ENCODE measurements around the gene LYZL4. TPM values are rescaled to one million over a fixed set of nuclear protein-coding genes. Genes with fewer than 3 reads are reported as not detected.

The LYZL4 gene
- total and polyA plus RNA-seq, 2 of the 4 experiments (the other 2 are of a cell fraction): not detected

DNA sequence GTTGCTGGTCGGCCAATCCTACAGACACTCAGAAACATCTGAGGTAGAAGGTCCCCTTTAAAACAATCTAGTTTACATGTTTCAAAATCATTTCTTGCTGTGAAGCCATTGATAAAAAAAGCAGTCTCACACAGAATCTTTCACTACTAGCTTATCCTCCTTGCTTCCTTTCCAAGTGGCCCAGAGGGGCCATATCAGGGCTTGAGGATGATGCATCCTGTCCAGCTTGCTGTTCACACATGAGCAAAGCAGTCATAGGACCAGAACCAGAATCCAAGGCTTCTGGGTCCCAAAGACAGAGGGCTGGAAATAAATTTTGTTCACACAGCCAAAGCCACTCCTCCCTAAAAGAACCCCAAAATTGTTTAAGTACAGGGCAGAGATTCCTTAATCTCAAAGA, 9.2 kb upstream of the LYZL4 start:
- Histone ChIP-seq H3K27me3 (ENCODE audit: control insufficient read depth, insufficient read depth, low read length) (no peaks in the 10 kb centered on the region), H2AFZ (replicated peaks; ENCODE audit: low read length, poor library complexity) (no peak overlapping the region), H4K91ac (ENCODE audit: insufficient read depth, low read depth, low read length) (no peak overlapping the region), H3K9me3 (ENCODE audit: control insufficient read depth, insufficient read depth, low read length) (no peaks in the 10 kb centered on the region), H3K9me1 (ENCODE audit: insufficient read depth, low read length) (no peaks in the 10 kb centered on the region), H3K36me3 (ENCODE audit: control insufficient read depth, insufficient read depth, low read length) (no peaks in the 10 kb centered on the region), H3K79me1 (ENCODE audit: low read depth in 1 of 2, low read length in 2 of 2) (no peaks in the 10 kb centered on the region), H3K4me2 (ENCODE audit: low read depth, low read length) (no peak overlapping the region), H3K18ac (ENCODE audit: low read depth, low read length) (no peak overlapping the region), H4K5ac (ENCODE audit: low read depth, low read length) (no peak overlapping the region), H3K56ac (ENCODE audit: extremely low read depth, insufficient read depth, low read length) (no peak overlapping the region), H3K27ac (ENCODE audit: insufficient read depth, low read length) (no peak overlapping the region), H2BK15ac (ENCODE audit: low read depth, low read length) (no peak overlapping the region), H2BK20ac (ENCODE audit: low read depth, low read length) (no peak overlapping the region), H3K14ac (replicated peaks; ENCODE audit: low read depth, low read length) (no peak overlapping the region), H2AK9ac (replicated peaks; ENCODE audit: low read depth, low read length, poor library complexity) (no peak overlapping the region), H2AK5ac (ENCODE audit: low read depth, low read length) (no peak overlapping the region), H3K23ac (ENCODE audit: low read depth, low read length) (no peak overlapping the region), H3K4me3 (ENCODE audit: insufficient read depth, low read depth, low read length) (no peak overlapping the region), H4K20me1 (ENCODE audit: insufficient read depth, low read length) (no peaks in the 10 kb centered on the region), H3K9ac (ENCODE audit: low read depth, low read length) (no peak overlapping the region), H4K8ac (ENCODE audit: low read depth in 2 of 2, low read length in 2 of 2) (no peak overlapping the region), H3K4me1 (ENCODE audit: control insufficient read depth, insufficient read depth, low read length) (no peaks in the 10 kb centered on the region), H2BK120ac (ENCODE audit: low read depth, low read length) (no peak overlapping the region), H2BK5ac (ENCODE audit: low read depth, low read length, poor library complexity, severe bottlenecking) (no peak overlapping the region), H3K4ac (ENCODE audit: low read depth, low read length) (no peak overlapping the region)
- dilution Hi-C loops (cut with HindIII; ENCODE audit: low sequenced_read_pairs, unreplicated experiment) (no loop called here), intact Hi-C loops (cut with micrococcal nuclease) (no loop called here), in situ Hi-C loops (cut with MboI; ENCODE audit: low sequenced_read_pairs) (no loop called here)
- POLR2A ChIA-PET (ENCODE audit: unreplicated experiment): no interaction called here
- CTCF ChIA-PET: no interaction called here
- DNase-seq (no peak), ATAC-seq (ENCODE audit: low read depth) (no peak)
- no TSS peak for BruUV-seq (replicated peaks)
- TF ChIP-seq MXI1 (IDR thresholded peaks at IDR 0.05; ENCODE audit: borderline replicate concordance, low read depth, low read length) (no peak), MAZ (IDR thresholded peaks at IDR 0.05; ENCODE audit: borderline replicate concordance, low read depth, low read length) (no peak), MAFK (IDR thresholded peaks at IDR 0.05; ENCODE audit: low read depth, low read length) (no peak), NFE2L2 (IDR thresholded peaks at IDR 0.05; ENCODE audit: low read depth, low read length) (no peak), FOS (IDR thresholded peaks at IDR 0.05; ENCODE audit: low read depth, low read length) (no peak), CHD1 (IDR thresholded peaks at IDR 0.05; ENCODE audit: low read depth, low read length) (no peak), CEBPB (IDR thresholded peaks at IDR 0.05; ENCODE audit: low read depth, low read length) (no peak), SMC3 (IDR thresholded peaks at IDR 0.05; ENCODE audit: low read depth, low read length) (no peak), CTCF (conservative IDR thresholded peaks at IDR 0.05; ENCODE audit: low read depth, low read length) (no peak), BHLHE40 (IDR thresholded peaks at IDR 0.05; ENCODE audit: low read depth, low read length) (no peak), RCOR1 (IDR thresholded peaks at IDR 0.05; ENCODE audit: insufficient replicate concordance, low read length) (no peak), RAD21 (IDR thresholded peaks at IDR 0.05; ENCODE audit: low read length) (no peak), RFX5 (IDR thresholded peaks at IDR 0.05; ENCODE audit: low read depth, low read length) (no peak), POLR2A (IDR thresholded peaks at IDR 0.05; ENCODE audit: low read depth, low read length) (no peak)
- TF ChIP-seq, protein P1, sequence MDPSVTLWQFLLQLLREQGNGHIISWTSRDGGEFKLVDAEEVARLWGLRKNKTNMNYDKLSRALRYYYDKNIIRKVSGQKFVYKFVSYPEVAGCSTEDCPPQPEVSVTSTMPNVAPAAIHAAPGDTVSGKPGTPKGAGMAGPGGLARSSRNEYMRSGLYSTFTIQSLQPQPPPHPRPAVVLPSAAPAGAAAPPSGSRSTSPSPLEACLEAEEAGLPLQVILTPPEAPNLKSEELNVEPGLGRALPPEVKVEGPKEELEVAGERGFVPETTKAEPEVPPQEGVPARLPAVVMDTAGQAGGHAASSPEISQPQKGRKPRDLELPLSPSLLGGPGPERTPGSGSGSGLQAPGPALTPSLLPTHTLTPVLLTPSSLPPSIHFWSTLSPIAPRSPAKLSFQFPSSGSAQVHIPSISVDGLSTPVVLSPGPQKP (IDR thresholded peaks at IDR 0.05; ENCODE audit: borderline replicate concordance, low read depth, low read length): no peak
- TF ChIP-seq, protein P2, sequence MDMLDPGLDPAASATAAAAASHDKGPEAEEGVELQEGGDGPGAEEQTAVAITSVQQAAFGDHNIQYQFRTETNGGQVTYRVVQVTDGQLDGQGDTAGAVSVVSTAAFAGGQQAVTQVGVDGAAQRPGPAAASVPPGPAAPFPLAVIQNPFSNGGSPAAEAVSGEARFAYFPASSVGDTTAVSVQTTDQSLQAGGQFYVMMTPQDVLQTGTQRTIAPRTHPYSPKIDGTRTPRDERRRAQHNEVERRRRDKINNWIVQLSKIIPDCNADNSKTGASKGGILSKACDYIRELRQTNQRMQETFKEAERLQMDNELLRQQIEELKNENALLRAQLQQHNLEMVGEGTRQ (IDR thresholded peaks at IDR 0.05; ENCODE audit: low read depth, low read length): no peak
- WGBS, 2 experiments (ENCODE audit: extremely low coverage in 2 of 2, insufficient read length in 1 of 2): no CpG with 5 or more reads among the region's 1 CpG

Data from IMR-90 (cell line).